ENCODE data around the gene LPAR2.

The LPAR2 gene

DNA sequence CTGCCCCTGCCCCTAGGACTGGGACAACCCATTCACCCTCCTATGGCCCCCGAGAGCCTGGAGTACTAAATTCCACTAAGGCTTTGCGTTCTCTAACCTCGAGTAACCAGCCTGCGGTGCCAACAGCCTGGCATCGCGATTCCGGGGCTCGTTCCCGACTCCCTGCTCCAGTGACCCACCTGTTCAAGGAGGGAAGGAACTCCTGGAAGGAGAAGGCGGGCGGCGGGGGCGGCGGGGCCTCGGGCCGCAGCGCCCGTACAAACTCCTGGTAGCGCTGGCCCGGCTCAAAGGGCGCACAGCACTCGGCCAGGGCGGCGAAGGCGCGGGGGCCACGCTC is 9.1 kb upstream of the LPAR2 start:
- H3K27ac ChIP-seq (ENCODE audit: low read length): no peak overlapping the region
- no peak overlapping the region; the same call in 1 of the 2 replicates for H3K9ac ChIP-seq (ENCODE audit: low read depth, low read length)
- peaks cover 14% of the 10 kb centered on the region for H3K36me3 ChIP-seq (ENCODE audit: insufficient read depth, low read depth, low read length)
- H3K4me1 ChIP-seq (ENCODE audit: insufficient read depth, low read length): no peaks in the 10 kb centered on the region
- peak overlapping the region; percentile 21; the same call in 1 of the 2 replicates for H3K4me3 ChIP-seq (ENCODE audit: low read length)
- H3K9me3 ChIP-seq (ENCODE audit: insufficient read depth, low read depth, low read length): no peaks in the 10 kb centered on the region
- H3K27me3 ChIP-seq (ENCODE audit: insufficient read depth, low read length): no peaks in the 10 kb centered on the region; the same call in 1 of the 2 replicates

DNA sequence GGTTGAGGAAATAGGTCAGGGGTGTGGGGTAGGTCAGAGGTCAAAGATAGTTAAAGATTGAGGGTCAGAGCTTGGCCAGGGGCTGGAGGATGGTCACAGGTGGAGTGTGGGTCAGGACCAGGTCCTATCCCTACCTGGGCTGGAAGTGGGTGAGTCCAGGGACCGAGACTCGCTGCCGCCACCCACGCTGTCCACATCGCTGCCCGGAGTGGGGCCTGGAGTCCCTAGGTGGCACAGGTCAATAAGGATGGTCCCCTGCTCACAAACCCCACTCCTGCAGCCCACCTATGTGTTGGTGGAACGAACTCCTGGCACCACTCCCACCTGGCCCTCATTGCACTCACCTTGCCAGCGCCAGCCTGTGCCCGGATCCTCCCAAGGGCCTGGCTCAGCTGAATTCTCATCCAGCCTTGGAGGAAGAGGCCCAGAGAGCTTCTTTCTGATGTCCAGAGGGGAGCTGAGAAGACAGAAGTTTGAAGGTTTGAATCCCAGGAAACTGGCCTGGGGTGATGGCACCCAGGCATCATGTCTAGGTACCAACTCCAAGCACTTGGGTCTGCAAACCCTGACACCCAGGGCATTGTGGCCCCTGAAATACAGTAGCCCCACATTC is 8.7 kb upstream of the LPAR2 start:
- Histone ChIP-seq H3K27me3 (ENCODE audit: insufficient read depth, low read length) (no peaks in the 10 kb centered on the region), H3K4me1 (ENCODE audit: insufficient read depth, low read length) (no peaks in the 10 kb centered on the region), H3K9ac (ENCODE audit: low read depth, low read length) (no peak overlapping the region; the same call in 1 of the 2 replicates), H3K27ac (ENCODE audit: low read length) (no peak overlapping the region), H3K9me3 (ENCODE audit: insufficient read depth, low read depth, low read length) (no peaks in the 10 kb centered on the region), H3K36me3 (ENCODE audit: insufficient read depth, low read depth, low read length) (peaks cover 14% of the 10 kb centered on the region), H3K4me3 (ENCODE audit: low read length) (peak overlapping the region; percentile 21; the same call in 1 of the 2 replicates)

DNA sequence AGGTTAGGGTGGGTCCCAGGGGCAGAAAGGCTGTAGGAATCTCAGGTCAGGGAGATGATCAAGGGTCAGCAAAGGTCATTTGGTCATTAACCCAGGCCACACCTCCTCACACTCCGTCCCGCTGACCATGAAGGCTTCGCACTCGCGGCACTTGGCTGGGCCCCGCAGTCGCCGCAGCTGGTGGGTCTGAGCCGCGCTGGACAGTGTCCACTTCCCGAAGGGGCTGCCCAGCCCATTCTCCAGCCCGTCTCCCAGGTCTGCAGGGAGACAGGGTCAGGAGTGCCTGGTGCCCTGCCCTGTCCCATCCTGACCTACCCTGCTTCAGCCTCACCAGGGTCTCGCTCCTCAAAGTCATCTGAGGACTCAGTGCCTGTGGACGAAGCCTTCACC is 7.3 kb upstream of the LPAR2 start:
- no peak overlapping the region for H3K9ac ChIP-seq (ENCODE audit: low read depth, low read length)
- H3K27ac ChIP-seq (ENCODE audit: low read length): no peak overlapping the region
- H3K27me3 ChIP-seq (ENCODE audit: insufficient read depth, low read length): no peaks in the 10 kb centered on the region
- no peaks in the 10 kb centered on the region for H3K4me1 ChIP-seq (ENCODE audit: insufficient read depth, low read length)
- H3K36me3 ChIP-seq (ENCODE audit: insufficient read depth, low read depth, low read length): peaks cover 14% of the 10 kb centered on the region
- H3K9me3 ChIP-seq (ENCODE audit: insufficient read depth, low read depth, low read length): no peaks in the 10 kb centered on the region
- no peak overlapping the region for H3K4me3 ChIP-seq (ENCODE audit: low read length)

DNA sequence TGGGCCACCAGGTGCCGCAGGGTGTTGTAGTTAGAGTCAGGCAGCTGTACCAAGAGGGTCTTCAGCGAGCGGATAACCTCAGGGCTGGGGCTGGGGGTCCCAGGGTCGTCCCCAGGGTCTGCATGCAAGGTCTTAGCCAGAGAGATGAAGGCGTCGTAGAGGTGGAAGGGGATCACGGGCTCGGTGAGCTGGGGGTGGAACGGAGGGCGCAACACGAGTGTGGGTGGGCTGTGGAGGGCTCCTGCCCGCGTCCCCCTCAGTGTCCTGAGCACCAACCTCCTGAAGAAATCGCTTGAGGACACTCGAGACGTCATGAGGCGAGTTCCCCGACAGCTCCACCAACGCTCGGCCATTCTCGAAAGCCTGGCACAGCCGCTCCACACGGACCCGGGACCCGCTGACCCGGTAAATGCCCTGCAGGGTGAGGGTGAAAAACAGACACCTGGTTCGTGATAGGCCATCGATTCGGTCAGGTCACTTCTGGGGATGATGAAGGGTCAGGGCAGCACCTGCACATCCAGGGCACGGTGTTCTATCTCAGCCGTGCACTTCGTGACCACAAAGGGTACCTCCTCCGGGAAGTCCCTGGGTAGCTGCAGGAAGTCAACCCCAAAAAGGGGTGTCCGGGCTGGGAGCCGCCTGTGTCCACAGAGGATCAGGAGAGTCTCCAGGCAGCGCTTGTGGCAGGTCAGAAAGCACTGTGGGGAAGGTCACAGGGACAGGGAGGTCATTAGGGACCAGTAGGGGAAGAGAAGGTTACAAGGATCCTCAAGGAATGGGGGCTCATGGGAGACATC is 6.7 kb upstream of the LPAR2 start:
- Histone ChIP-seq H3K36me3 (ENCODE audit: insufficient read depth, low read depth, low read length) (peaks cover 14% of the 10 kb centered on the region), H3K27me3 (ENCODE audit: insufficient read depth, low read length) (no peaks in the 10 kb centered on the region)

DNA sequence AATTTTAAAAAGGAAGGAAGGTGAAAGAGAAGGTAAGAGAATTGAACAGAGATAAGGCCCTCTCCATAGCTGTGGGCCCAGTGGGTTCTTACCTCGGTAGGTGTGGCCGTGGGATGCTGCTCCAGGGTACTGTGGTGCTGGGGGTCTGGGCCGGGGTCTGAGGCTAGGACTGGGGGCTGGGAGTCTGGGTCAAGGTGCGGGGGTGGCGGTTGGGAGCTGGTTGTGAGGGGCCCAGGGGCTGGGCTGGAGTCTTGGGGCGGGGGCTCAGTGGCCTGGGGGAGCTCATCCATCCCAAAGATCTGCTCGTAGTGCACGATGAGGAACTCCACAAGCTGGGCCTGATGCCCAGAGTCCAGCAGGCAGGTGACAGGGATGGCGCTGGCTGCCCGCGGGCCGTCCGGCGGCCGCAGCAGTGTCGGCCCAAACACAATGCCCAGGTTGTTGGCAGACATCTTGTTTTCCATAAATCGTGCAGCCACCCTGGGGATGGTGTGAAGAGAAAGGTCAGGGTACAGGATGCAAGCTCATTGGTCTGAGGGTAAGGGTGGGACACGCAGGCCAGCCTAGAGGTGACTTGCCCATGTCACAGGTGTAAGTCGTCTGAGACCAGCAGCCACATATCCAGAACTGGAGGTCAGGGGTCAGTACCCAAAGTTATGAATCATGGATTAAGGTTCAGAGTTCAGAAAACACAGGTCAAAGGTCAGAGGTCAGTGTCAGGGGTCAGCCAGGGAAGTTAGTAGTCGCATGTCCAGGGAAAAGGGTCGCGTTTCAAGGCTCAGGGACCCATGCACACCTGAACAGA is 5.9 kb upstream of the LPAR2 start:
- Histone ChIP-seq H3K9me3 (ENCODE audit: insufficient read depth, low read depth, low read length) (no peaks in the 10 kb centered on the region), H3K4me3 (ENCODE audit: low read length) (no peak overlapping the region), H3K9ac (ENCODE audit: low read depth, low read length) (no peak overlapping the region), H3K4me1 (ENCODE audit: insufficient read depth, low read length) (no peaks in the 10 kb centered on the region), H3K27ac (ENCODE audit: low read length) (no peak overlapping the region), H3K27me3 (ENCODE audit: insufficient read depth, low read length) (no peaks in the 10 kb centered on the region), H3K36me3 (ENCODE audit: insufficient read depth, low read depth, low read length) (peaks cover 14% of the 10 kb centered on the region)

More for the DNA sequence above, 6.7 kb upstream of the LPAR2 start:
- Histone ChIP-seq H3K27ac (ENCODE audit: low read length) (no peak overlapping the region), H3K4me3 (ENCODE audit: low read length) (no peak overlapping the region), H3K4me1 (ENCODE audit: insufficient read depth, low read length) (no peaks in the 10 kb centered on the region), H3K9me3 (ENCODE audit: insufficient read depth, low read depth, low read length) (no peaks in the 10 kb centered on the region), H3K9ac (ENCODE audit: low read depth, low read length) (no peak overlapping the region)

DNA sequence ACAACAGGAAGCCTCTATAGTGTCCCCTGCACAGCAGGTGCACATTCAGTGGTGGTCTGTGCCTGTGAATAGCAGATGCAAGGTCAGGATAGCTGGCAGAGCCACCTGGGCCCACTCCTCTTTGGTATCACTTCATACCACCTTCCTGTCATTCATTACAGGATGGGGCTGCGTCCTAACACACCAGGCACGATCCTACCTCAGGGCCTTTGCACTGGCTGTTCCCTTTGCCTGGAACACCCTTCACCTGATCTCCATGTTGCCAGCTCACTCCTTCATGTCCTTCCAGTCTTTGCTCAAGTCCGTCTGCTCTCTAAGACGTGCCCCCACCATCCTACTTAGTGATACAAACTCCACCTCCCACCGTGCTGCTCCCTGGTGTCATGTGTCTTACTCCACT is 4.6 kb upstream of the LPAR2 start:
- no peaks in the 10 kb centered on the region for H3K27me3 ChIP-seq (ENCODE audit: insufficient read depth, low read length)
- no peak overlapping the region for H3K9ac ChIP-seq (ENCODE audit: low read depth, low read length)
- H3K4me3 ChIP-seq (ENCODE audit: low read length): no peak overlapping the region
- H3K9me3 ChIP-seq (ENCODE audit: insufficient read depth, low read depth, low read length): no peaks in the 10 kb centered on the region
- no peaks in the 10 kb centered on the region for H3K4me1 ChIP-seq (ENCODE audit: insufficient read depth, low read length)
- no peak overlapping the region for H3K27ac ChIP-seq (ENCODE audit: low read length)
- H3K36me3 ChIP-seq (ENCODE audit: insufficient read depth, low read depth, low read length): peaks cover 14% of the 10 kb centered on the region

DNA sequence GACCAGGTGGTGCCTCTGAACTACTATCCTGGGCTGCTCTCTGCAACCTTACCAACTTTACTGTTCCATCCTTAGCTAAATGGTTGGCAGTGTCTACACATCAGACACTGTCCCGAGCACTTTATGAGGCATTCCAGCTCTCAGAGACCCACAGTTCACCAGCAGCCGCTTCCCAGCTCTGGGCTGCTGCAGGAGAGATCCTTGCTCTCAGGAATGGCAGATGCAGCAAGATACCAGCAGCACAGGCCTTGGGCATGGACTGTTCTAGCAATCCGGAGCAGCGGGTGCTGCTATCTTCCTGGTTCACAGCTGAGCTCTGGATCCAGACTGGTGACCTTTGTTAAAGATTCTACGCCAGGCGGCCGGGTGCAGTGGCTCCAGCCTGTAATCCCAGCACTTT is 3.3 kb upstream of the LPAR2 start:
- no peak overlapping the region for H3K4me3 ChIP-seq (ENCODE audit: low read length)
- peaks cover 10% of the 10 kb centered on the region; the same call in 1 of the 2 replicates for H3K4me1 ChIP-seq (ENCODE audit: insufficient read depth, low read length)
- H3K9me3 ChIP-seq (ENCODE audit: insufficient read depth, low read depth, low read length): no peaks in the 10 kb centered on the region
- no peak overlapping the region for H3K27ac ChIP-seq (ENCODE audit: low read length)
- no peaks in the 10 kb centered on the region for H3K27me3 ChIP-seq (ENCODE audit: insufficient read depth, low read length)
- peaks cover 15% of the 10 kb centered on the region for H3K36me3 ChIP-seq (ENCODE audit: insufficient read depth, low read depth, low read length)
- H3K9ac ChIP-seq (ENCODE audit: low read depth, low read length): no peak overlapping the region

DNA sequence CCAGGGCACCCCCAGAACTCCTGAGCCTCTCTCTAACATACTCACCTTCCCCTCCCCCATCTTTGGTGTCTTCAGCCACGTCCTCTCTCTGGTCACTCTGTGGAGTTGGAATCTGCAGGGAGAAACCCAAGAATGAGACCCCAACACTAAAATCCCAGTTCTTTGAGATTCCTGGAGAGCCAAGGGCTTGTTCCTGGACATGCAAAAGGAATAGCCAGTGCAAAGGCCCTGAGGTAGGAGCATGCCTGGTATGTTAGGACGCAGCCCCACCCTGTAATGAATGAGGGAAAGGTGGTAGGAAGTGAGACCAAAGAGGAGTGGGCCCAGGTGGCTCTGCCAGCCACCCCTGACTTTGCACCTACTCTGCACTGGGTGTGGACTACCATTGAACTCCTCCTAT is 2.4 kb upstream of the LPAR2 start:
- peaks cover 14% of the 10 kb centered on the region; the same call in 1 of the 2 replicates for H3K4me1 ChIP-seq (ENCODE audit: insufficient read depth, low read length)
- no peak overlapping the region for H3K4me3 ChIP-seq (ENCODE audit: low read length)
- no peaks in the 10 kb centered on the region for H3K9me3 ChIP-seq (ENCODE audit: insufficient read depth, low read depth, low read length)
- H3K27me3 ChIP-seq (ENCODE audit: insufficient read depth, low read length): no peaks in the 10 kb centered on the region
- peaks cover 19% of the 10 kb centered on the region for H3K36me3 ChIP-seq (ENCODE audit: insufficient read depth, low read depth, low read length)
- H3K27ac ChIP-seq (ENCODE audit: low read length): no peak overlapping the region
- H3K9ac ChIP-seq (ENCODE audit: low read depth, low read length): no peak overlapping the region

DNA sequence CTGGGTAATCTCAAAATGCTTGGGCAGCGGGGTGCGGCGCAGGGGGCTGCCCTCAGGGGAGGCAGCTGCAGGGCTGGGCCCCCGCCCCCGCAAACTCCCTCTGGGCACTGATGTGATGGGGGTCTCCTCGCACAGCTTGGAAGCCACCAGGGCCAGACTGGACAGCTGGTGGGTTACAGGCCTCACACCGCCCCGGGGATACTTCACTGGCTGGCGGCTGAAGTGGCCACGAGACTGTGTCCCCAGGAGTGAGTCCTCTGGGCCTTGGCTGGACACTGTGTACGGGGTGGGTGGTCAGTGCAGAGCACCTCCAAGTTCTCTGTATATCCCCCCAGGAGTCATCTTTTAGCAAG is 2.0 kb upstream of the LPAR2 start:
- H3K36me3 ChIP-seq (ENCODE audit: insufficient read depth, low read depth, low read length): peaks cover 20% of the 10 kb centered on the region

DNA sequence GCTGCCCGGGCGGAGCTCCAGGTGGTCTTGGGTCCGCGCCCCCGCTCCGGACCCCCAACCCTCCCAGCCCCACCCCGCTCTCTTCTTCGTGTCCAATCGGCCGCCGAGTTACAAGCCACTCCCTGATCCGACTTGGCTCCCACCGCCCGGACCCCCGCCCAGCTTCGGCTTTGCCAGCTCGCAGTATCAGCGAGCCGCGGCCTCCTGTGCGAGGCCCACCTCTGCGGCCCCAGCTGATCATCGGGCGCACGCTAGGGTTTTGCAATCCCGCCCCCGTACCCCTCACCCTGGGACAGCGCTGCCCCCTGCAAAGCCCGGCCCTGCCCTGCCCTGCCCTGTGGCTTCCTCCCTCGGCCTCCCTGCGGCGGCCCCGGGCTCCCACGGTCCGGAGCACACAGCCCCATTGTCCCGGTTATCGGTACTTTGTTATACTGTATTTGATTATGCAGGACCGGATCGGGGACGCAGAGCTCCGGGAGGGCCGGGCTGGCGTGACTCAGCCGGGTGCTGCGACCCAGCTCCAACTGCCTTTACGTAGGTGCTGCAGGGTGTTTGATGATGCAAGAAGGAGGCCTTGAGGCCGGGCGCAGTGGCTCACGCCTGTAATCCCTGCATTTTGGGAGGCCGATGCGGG is 598 bp upstream of the LPAR2 start:
- H3K27me3 ChIP-seq (ENCODE audit: insufficient read depth, low read length): no peaks in the 10 kb centered on the region
- H3K9ac ChIP-seq (ENCODE audit: low read depth, low read length): peak overlapping the region; percentile 83; the same call in 1 of the 2 replicates
- H3K9me3 ChIP-seq (ENCODE audit: insufficient read depth, low read depth, low read length): no peaks in the 10 kb centered on the region
- peak overlapping the region; percentile 70 for H3K27ac ChIP-seq (ENCODE audit: low read length)
- H3K4me3 ChIP-seq (ENCODE audit: low read length): peak overlapping the region; percentile 66; the same call in 1 of the 2 replicates
- H3K4me1 ChIP-seq (ENCODE audit: insufficient read depth, low read length): peaks cover 14% of the 10 kb centered on the region; the same call in 1 of the 2 replicates
- H3K36me3 ChIP-seq (ENCODE audit: insufficient read depth, low read depth, low read length): peaks cover 19% of the 10 kb centered on the region

More for the DNA sequence above, 2.0 kb upstream of the LPAR2 start:
- no peak overlapping the region for H3K27ac ChIP-seq (ENCODE audit: low read length)
- no peak overlapping the region for H3K9ac ChIP-seq (ENCODE audit: low read depth, low read length)
- no peaks in the 10 kb centered on the region for H3K27me3 ChIP-seq (ENCODE audit: insufficient read depth, low read length)
- H3K4me1 ChIP-seq (ENCODE audit: insufficient read depth, low read length): peaks cover 14% of the 10 kb centered on the region; the same call in 1 of the 2 replicates
- H3K4me3 ChIP-seq (ENCODE audit: low read length): no peak overlapping the region
- no peaks in the 10 kb centered on the region for H3K9me3 ChIP-seq (ENCODE audit: insufficient read depth, low read depth, low read length)
